MCF 10A (cell line): ENCODE data around the gene FOXM1. TPM values are rescaled to one million over a fixed set of nuclear protein-coding genes. Genes with fewer than 3 reads are reported as not detected.

ENCODE experiments used
- BruUV-seq: library from RNA; stranded (reverse); fragments of 400-500 nt; replicated peaks from 2 replicates; lab custom pipeline; 2021; lab: Mats Ljungman, UMichigan
- CTCF ChIA-PET: fragments of 300-600 bp; sonication (Branson Sonifier 250); formaldehyde crosslinking; extraction: SDS; loops from one replicate; lab custom pipeline; 2021; ENCODE audit warnings: antibody characterized with exemption, inconsistent platforms; lab: Yijun Ruan, JAX
- POLR2A ChIA-PET: fragments of 300-600, 350-650 bp; sonication (Branson Sonifier 250); formaldehyde crosslinking; extraction: SDS; loops from one replicate; lab custom pipeline; 2020; ENCODE audit warnings: antibody characterized with exemption, inconsistent platforms; lab: Yijun Ruan, JAX
- DNase-seq: peaks from one replicate; pipeline ENCODE4 v3.0.0-alpha.2; 2018; ENCODE audit not compliant: unreplicated experiment
- H3K27ac Mint-ChIP-seq: one replicate; pipeline ENCODE4 v1.8.0; 2022; ENCODE audit warnings: mild to moderate bottlenecking, low read depth, mixed read lengths; ENCODE audit not compliant: unreplicated experiment
- H3K27me3 Mint-ChIP-seq: one replicate; pipeline ENCODE4 v1.8.0; 2022; ENCODE audit warnings: mixed read lengths; ENCODE audit not compliant: insufficient read depth, unreplicated experiment
- H3K36me3 Mint-ChIP-seq: one replicate; pipeline ENCODE4 v1.8.0; 2022; ENCODE audit warnings: mild to moderate bottlenecking, moderate library complexity, mixed read lengths; ENCODE audit not compliant: insufficient read depth, unreplicated experiment
- H3K4me1 Mint-ChIP-seq: one replicate; pipeline ENCODE4 v1.8.0; 2022; ENCODE audit warnings: mixed read lengths; ENCODE audit not compliant: insufficient read depth, unreplicated experiment
- H3K4me3 Mint-ChIP-seq: one replicate; pipeline ENCODE4 v1.8.0; 2022; ENCODE audit warnings: mild to moderate bottlenecking, moderate library complexity, mixed read lengths; ENCODE audit not compliant: unreplicated experiment
- H3K9me3 Mint-ChIP-seq: one replicate; pipeline ENCODE4 v1.8.0; 2022; ENCODE audit warnings: mixed read lengths; ENCODE audit not compliant: unreplicated experiment
- CTCF ChIP-seq: fragments of 200-600 bp; IDR thresholded peaks from one replicate; pipeline ENCODE4 v1.8.0; 2022; ENCODE audit warnings: antibody characterized with exemption, mild to moderate bottlenecking; ENCODE audit not compliant: unreplicated experiment
- intact Hi-C: fragments of 100-400 bp; cut with micrococcal nuclease; formaldehyde crosslinking; loops from 2 replicates; pipeline ENCODE4 v1.14.1; 2022
- total RNA-seq: library from RNA; stranded (reverse); gene quantifications from 2 replicates; pipeline ENCODE4 v1.2.3, GENCODE V29; 2022

The FOXM1 gene
- total RNA-seq, 1 experiment from 2014 or later, result 49.9 TPM

- ChIA-PET POLR2A (interaction anchor here (0.8 kb wide), 1 partner anchor 19 kb away, joined by 3 read pairs; no protein-coding TSS in a partner anchor), CTCF (interaction anchor here (1.4 kb wide), 1 partner anchor 36 kb away, joined by 5 read pairs; no protein-coding TSS in a partner anchor)
- no TSS peak for BruUV-seq
- H3K4me1 Mint-ChIP-seq, result peaks cover under 1% of the 10 kb centered on the region
- no peak for DNase-seq
- H3K4me3 Mint-ChIP-seq, result no peak overlapping the region
- intact Hi-C loops, result no loop called here
- peaks cover 63% of the 10 kb centered on the region for H3K36me3 Mint-ChIP-seq
- no peak overlapping the region for H3K27ac Mint-ChIP-seq
- H3K27me3 Mint-ChIP-seq, result no peaks in the 10 kb centered on the region
- H3K9me3 Mint-ChIP-seq, result no peaks in the 10 kb centered on the region
- TF ChIP-seq CTCF, result no peak
Observed at GRCh38 chr12:2819810-2820209, 57.2 kb downstream of the FOXM1 start.

GRCh38 chr12:2813214-2814185, 63.5 kb downstream of the FOXM1 start:
- no TSS peak for BruUV-seq

GRCh38 chr12:2812290-2813213, 64.4 kb downstream of the FOXM1 start, which contains the start of gene ITFG2:
ITFG2 (plus strand) TSS chr12:2812668; CDS start chr12:2812761, 93 bp downstream.
- Mint-ChIP-seq H3K4me1 (peaks cover 6% of the 10 kb centered on the region), H3K27me3 (no peaks in the 10 kb centered on the region), H3K9me3 (no peaks in the 10 kb centered on the region), H3K4me3 (peak within 1 kb of the TSS; percentile 100), H3K36me3 (peaks cover 15% of the 10 kb centered on the region), H3K27ac (peak within 1 kb of the TSS; percentile 98)
- ChIA-PET POLR2A (interaction anchor here (0.6 to 7.6 kb wide), 10 partner anchors 9 to 149 kb away, joined by 3 to 128 read pairs (median 4); partner anchors contain the start of genes FKBP4, FOXM1, RHNO1 and TULP3), CTCF (interaction anchor here (0.7 to 3.8 kb wide), 7 partner anchors 13 to 1225 kb away, joined by 3 to 26 read pairs (median 5); no protein-coding TSS in a partner anchor)
- DNase-seq, result peak; percentile 99
- BruUV-seq, result TSS peak; percentile 70
- intact Hi-C loops, result loop anchor here (1.0 to 2.0 kb wide), 2 partner anchors 18 to 72 kb away; partner anchors contain the start of gene FKBP4
- no peak for TF ChIP-seq CTCF

More at GRCh38 chr12:2813214-2814185, 63.5 kb downstream of the FOXM1 start:
- POLR2A ChIA-PET, result interaction anchor here (0.7 to 7.6 kb wide), 11 partner anchors 8 to 621 kb away, joined by 3 to 128 read pairs (median 4); partner anchors contain the start of genes FKBP4, FOXM1, RHNO1 and TULP3
- no peaks in the 10 kb centered on the region for H3K27me3 Mint-ChIP-seq
- no peaks in the 10 kb centered on the region for H3K9me3 Mint-ChIP-seq
- TF ChIP-seq CTCF, result peak; percentile 55
- H3K27ac Mint-ChIP-seq, result peak overlapping the region; percentile 98
- H3K36me3 Mint-ChIP-seq, result peaks cover 19% of the 10 kb centered on the region
- peak; percentile 81 for DNase-seq
- CTCF ChIA-PET, result interaction anchor here (0.6 to 3.8 kb wide), 16 partner anchors 14 to 1224 kb away, joined by 3 to 26 read pairs (median 4); no protein-coding TSS in a partner anchor
- intact Hi-C loops, result loop anchor here (1.0 to 2.0 kb wide), 2 partner anchors 19 to 73 kb away; partner anchors contain the start of gene FKBP4
- peaks cover 6% of the 10 kb centered on the region for H3K4me1 Mint-ChIP-seq
- H3K4me3 Mint-ChIP-seq, result peak overlapping the region; percentile 100
